CD4-positive, alpha-beta T cell treated with Interleukin-4 for 4 hours (primary cell): ENCODE results near the gene ZFP30.
"Not testable (repeated sequence)": the region's sequence is repeated elsewhere in the genome, so short reads cannot be mapped to it uniquely, and the experiment has no call there.

Source experiments
- DNase-seq: peaks from one replicate; pipeline ENCODE4 v3.0.0-alpha.2; 2020

The ZFP30 gene

GRCh38 chr19:37655301-37655688 is at the start of gene ZFP30:
TSS of gene ZFP30 (minus strand) at chr19:37655465. CDS start at chr19:37647822, 7,643 bp downstream.
- peak; percentile 63 for DNase-seq

GRCh38 chr19:37699057-37699456 is 43.8 kb upstream of the ZFP30 start:
- no peak for DNase-seq

DNA sequence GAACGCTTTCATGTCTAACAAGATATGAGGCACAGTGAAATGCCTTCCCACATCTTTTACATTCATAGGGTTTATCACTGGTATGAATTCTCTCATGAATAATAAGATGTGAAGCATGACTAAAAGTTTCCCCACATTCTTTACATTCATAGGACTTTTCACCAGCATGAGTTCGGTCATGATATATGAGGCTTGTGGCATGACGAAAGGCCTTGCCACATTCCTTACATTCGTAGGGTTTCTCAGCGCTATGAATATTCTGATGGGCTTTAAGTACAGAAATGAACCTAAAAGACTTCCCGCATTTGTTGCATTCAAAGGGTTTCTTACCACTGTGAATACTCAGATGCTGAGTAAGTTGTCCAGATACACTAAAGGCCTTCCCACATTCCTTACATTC is 43.0 kb upstream of the ZFP30 start:
- no peak for DNase-seq

DNA sequence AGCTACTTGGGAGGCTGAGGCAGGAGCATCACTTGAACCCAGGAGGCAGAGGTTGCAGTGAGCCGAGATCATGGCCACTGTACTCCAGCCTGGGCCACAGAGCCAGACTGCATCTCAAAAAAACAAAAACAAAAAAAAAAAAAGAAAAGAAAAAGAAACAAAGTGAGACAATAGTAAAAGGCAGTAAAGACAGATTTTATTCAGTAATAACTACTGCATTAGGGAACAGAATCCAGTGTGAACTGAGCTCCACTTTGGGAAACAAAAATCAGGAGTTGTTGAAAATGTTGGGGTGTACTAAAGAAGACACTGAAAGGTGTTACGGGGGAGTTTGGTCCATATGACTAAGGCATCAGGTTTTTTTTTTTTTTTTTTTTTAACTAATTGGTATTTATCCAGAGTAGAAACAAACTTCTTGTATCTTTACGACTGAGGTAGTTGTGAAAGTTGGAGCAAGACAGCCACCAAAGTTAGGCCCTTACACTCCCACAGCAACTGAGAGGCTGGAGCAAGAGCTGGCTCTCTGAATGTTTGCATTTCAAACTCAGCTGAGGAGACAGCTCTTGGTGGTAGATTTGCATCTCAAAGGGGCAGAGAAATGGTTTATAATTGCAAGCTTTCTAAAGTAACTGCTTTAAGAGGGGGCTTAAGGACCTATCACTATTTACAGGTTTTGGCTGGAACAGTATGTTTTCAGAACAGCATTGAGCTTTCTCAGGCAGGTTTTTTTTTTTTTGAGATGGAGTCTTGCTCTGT is 40.1 kb upstream of the ZFP30 start:
- DNase-seq, result no peak

- DNase-seq, result no peak
Measured at GRCh38 chr19:37692956-37693620, 37.8 kb upstream of the ZFP30 start.

DNA sequence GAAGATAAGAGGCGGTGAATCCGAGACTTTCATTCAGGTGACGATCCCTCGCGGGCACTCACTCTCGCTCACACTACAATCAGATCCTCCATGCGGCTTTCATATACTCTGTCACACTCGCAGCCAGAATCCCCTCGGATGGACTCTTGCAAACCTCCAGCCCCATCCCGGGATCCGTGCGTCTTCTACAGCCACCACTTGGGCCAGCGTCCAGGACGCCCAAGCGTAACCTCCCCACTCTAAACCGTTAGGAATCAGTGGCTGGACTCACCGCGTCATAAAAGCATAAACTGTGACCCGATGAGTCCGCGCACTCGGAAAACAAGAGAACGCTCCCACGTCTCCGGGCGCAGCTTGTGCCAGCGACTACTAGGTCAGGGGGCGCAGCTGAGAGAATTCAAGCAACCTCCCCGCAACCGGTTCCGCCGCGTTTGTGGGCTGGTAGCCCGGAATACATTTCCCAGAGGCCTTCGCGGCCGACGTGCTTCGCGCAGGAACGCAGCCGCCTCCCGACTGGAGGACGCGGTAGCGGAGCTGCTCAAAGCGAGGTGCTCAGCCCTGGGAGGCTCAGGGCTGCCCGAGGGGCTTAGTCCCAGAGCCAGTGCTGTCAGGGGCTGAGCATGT is 36.7 kb upstream of the ZFP30 start:
- peak; percentile 83 for DNase-seq

GRCh38 chr19:37683520-37683919 is 28.3 kb upstream of the ZFP30 start:
- no peak for DNase-seq

DNA sequence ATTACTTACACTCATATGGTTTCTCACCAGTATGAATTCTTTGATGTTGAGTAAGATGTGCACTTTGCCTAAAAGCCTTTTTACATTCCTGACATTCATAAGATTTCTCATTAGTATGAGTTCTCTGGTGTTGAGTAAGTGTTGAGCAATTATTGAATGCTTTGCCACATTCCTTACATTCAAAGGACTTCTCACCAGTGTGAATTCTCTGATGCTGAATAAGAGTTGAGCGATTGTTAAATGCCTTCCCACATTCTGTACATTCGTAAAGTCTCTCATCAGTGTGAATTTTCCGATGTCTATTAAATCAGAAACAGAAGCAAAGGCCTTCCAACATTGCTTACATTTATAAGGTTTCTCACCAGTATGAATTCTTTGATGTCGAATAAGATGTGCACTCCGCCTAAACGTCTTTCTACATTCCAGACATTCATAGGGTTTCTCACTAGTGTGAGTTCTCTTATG is 14.2 kb upstream of the ZFP30 start:
- DNase-seq, result no peak

- not testable (repeated sequence) for DNase-seq
Measured at GRCh38 chr19:37657157-37657556, 1.9 kb upstream of the ZFP30 start.

- DNase-seq, result peak; percentile 81
Measured at GRCh38 chr19:37655689-37656371, 565 bp upstream of the ZFP30 start.

- no peak for DNase-seq
Measured at GRCh38 chr19:37654629-37655300, 500 bp downstream of the ZFP30 start.

DNA sequence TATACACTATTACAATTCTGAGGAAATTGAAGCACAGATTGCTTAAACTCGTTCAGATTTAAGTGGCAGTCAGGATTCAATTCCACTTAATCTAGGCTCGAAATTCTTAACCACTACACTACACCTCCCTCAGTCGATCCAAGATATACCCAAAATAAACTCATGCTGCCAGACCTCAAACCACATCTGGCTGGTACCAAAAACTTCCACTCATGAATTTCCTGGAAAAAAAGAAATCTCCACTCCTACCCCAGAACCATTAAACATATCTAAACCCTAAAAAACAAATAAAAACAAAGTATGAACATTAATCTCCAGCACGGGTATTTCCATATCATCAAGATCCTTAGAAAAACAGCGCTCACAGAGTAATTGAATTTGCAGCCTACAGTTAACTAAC is 1.1 kb downstream of the ZFP30 start:
- no peak for DNase-seq

DNA sequence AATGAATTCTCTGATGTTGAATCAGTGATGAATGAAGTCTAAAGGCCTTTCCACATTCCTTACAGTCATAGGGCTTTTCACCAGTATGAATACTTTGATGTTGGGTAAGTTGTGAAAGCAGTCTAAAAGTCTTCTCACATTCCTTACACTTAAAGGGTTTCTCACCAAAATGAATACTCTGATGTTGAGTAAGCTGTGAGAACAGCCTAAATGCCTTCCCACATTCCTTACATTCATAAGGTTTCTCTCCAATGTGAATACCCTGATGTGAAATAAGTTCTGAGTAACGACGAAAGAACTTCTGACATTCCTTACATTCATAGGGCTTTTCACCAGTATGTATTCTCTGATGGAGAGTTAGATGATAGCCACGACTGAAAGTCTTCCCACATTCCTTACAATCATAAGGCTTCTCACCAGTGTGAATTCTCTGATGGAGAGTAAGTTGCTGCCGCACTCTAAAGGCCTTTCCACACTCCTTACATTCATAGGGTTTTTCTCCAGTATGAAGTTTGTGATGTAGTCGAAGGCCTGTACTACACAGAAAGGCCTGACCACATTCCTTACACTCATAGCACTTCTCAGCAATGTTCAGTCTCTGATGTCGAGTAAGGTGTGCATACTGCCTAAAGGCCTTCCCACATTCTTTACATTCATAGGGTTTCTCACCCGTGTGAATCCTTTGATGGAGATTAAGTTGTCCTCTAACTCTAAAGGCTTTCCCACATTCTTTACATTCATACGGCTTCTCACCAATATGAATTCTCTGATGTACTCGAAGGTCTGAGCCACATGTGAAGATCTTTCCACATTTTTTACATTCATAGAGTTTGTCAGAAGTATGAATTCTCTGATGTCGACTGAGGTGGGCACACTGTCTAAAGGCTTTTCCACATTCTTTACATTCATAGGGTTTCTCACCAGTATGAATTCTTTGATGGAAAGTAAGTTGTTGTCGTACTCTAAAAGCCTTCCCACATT is 19.9 kb downstream of the ZFP30 start:
- no peak for DNase-seq

- DNase-seq, result peak; percentile 73
Measured at GRCh38 chr19:37594982-37595382, 60.3 kb downstream of the ZFP30 start.

- DNase-seq, result peak; percentile 94
Measured at GRCh38 chr19:37594304-37594981, 60.8 kb downstream of the ZFP30 start, which contains the start of the genes ZNF540 and ZNF571. TSS of gene ZNF540 (plus strand) at chr19:37594876. CDS start at chr19:37598448, 3,572 bp downstream. TSS of gene ZNF571 (minus strand) at chr19:37594792. CDS start at chr19:37586676, 8,116 bp downstream.

DNA sequence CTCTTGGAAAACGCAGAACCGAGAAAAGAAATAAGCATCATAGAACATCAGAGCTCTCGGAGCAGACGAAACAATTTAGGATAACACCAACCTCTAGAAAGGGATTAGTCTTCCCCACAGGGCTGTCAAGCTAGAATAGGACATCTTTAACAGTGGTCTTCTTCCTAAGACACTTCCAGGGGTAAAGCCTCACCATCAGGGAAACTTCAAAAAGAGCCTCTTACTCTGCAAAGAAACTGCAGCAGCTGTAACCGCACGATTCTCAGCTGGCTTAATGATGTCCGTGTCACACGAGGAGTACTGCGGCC is 61.3 kb downstream of the ZFP30 start:
- no peak for DNase-seq

GRCh38 chr19:37583340-37583739 is 71.9 kb downstream of the ZFP30 start:
- DNase-seq, result no peak

- DNase-seq, result no peak
Measured at GRCh38 chr19:37572203-37572602, 83.1 kb downstream of the ZFP30 start.

GRCh38 chr19:37565370-37565669 is 89.9 kb downstream of the ZFP30 start:
- no peak for DNase-seq

GRCh38 chr19:37564624-37565369 is 90.5 kb downstream of the ZFP30 start:
- DNase-seq, result no peak
